Stimulated activated CD8-positive, alpha-beta memory T cell treated with anti-CD3 and anti-CD28 coated beads, Interleukin-7, amount 100 ng/mL, for 1 hour (primary cell): ENCODE results near the gene ZNF83.
"Not testable (repeated sequence)": the region's sequence is repeated elsewhere in the genome, so short reads cannot be mapped to it uniquely, and the experiment has no call there.

Source experiments
- DNase-seq, 2 donors: peaks; one replicate each; pipeline ENCODE4 v3.0.0-alpha.2; 2020; ENCODE audit warnings: low read depth in 2 of 2

Gene ZNF83

GRCh38 chr19:52569638-52569999 lies 68.5 kb downstream of the ZNF83 start:
- DNase-seq = not testable (repeated sequence)

DNA sequence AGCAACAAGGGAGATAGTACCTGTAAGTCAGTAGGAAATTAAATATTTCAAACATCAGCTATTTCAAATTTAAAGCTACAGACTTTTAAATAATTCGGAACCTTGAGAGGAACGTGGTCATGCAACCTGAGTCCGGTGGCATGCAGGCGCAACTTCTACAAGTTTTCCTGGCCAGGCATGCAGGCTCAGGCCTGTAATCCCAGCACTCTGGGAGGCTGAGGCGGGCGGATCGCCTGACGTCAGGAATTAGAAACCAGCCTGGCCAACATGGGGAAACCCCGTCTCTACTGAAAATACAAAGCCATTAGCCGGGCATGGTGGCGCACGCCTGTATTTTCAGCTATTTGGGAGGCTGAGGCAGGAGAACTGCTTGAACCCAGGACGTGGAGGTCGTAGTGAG lies 70.2 kb downstream of the ZNF83 start:
- no peak for DNase-seq

GRCh38 chr19:52566588-52566987 lies 71.6 kb downstream of the ZNF83 start:
- no peak for DNase-seq

DNA sequence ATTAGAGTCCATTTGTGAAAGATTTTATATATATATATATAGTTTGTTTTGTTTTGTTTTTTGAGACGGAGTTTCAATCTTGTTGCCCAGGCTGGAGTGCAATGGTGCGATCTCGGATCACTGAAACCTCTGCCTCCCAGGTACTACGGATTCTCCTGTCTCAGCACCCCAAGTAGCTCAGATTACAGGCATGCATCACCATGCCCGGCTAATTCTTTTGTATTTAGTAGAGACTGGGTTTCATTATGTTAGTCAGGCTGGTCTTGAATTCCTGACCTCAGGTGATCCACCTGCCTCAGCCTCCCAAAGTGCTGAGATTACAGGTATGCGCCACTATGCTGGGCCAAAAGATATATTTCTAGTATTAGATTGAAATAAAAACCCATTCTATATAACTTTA lies 72.0 kb downstream of the ZNF83 start:
- no peak for DNase-seq
